Amniotic epithelial cell (primary cell): ENCODE data around the gene IQCM.
A peak's percentile ranks its signal among the peaks of the same experiment; 100 is the strongest.

Experiments used
- DNase-seq: peaks from one replicate; pipeline ENCODE4 v3.0.0-alpha.2; 2010; ENCODE audit warnings: low read depth

Gene IQCM

DNA sequence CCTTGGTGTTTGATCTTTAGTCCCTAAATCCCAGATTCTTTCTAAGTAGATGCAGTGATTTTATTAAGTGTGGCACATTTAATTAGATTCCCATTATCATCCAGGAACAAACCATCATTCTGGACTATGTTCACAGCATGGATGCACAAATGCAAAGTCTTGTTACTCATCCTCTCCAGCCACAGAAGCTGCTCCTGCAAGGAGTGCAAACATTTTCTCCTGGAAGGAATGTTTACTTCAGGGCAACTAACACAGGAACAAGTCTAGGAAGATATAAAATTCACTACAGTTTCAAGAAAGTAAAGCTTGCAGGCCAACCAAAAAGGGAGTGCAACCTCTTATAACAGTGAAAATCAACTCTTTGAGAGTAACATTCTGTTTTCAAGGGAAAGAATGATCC is 106.0 kb downstream of the IQCM start:
- no peak for DNase-seq

- peak; percentile 21 for DNase-seq
Observed at GRCh38 chr4:149708513-149709130, 107.0 kb downstream of the IQCM start.

DNA sequence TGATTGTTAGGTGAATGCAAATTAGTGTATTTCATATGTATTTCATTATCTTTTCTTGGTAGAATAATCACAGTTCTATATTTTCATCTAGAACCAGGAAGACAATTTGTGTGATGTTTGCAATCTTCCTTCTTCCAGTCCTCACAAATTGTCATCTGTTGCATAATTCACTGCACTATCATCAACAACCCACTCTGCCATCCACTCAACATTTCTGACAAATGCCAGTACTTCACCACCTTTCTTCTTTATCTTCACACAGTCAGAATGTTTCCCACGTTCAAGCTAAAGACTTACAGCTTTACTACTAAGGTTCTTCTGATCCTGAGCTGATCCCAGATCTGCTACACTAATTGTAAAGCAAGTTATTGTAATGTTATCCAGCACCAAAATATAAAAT is 107.8 kb downstream of the IQCM start:
- DNase-seq, result peak; percentile 6

- peak; percentile 27 for DNase-seq
Observed at GRCh38 chr4:149706942-149707341, 108.7 kb downstream of the IQCM start.

DNA sequence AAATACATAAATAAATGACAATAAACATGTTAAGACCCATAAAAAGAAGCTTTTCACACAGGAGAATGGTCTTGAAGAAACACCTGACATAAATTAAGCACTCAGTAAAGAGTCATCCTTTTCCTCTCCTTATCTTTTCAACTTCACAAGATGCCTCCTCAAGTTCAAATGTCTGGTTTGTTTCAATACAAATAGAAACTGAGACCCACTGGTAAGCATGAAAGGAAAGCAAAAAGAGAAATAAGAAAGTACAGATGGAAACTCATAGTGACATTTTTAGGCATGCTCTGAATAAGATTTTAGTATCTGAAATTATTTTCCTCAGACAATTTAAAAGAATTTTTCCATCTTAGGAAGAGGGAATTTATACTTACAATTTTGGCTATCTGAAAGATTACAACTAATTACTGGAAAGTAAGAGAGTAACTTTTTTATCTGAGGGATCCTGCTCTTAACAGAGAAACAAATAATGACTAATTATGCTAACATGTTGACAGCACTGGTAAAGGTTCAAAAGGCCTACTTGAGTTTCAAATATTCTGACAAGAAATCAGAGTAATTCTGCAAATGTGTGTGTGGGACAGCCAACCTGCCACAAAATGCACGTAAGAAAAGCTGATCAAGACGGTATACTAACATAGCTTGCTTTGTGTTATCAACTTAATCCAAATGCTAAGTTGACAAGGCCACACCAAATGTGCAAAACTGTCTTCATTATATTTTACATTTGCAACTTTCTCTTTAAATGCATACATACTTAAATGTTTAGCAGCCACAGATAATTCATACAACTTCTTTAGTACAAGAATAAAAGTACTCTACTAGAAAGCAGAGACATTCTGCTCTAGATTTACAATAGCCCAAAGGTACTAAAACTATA is 113.0 kb downstream of the IQCM start:
- DNase-seq, result no peak

DNA sequence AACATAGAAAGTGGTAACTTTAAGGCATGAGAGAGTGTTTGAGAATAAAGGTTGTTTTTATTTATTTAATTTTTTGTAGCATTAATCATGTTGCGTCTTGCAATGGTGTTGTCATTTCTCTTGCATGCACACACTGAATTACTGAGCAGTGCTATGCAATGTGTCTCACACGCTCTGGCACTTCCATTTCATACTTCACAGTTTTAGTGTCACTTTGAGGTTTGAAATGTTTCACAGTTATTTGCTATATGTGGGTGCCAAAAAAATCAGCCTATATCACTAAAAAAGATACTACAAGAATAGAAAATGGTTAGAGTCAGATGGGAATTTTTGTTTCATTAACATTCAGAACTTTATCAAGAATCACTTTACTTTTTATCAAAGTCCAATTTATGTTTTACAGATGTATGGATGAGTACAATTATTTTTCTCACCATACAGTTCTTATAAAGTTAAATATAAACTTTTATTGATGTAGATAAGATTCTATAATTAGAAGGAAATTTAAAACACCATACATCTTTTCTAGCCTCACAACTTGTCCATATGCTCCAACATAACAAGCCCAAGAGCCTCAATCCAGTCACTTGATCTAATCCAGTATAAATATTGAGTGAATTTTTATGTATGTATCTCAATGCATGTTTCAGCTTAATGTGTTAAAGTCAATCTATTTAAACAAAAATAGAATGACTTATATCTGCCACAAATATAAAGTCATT is 114.0 kb downstream of the IQCM start:
- DNase-seq, result no peak

DNA sequence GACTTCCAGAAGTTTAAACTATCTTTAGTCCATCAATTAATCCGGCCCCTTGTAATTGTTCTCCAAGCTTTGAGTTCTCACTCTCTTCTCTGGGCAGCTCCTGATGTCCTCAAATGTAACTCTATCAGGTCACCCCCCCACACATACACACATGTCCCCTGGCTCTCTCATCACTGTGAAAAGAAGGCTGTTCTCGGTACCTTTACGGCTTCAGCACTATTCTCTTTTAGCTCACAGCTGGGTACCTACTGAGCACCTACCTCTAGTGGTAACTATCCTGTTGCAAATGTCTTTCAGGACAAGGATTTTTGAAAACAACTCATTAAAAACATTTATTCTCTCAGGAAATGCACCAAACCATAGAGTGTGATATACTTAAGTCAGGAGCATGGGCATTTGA is 115.4 kb downstream of the IQCM start:
- no peak for DNase-seq

DNA sequence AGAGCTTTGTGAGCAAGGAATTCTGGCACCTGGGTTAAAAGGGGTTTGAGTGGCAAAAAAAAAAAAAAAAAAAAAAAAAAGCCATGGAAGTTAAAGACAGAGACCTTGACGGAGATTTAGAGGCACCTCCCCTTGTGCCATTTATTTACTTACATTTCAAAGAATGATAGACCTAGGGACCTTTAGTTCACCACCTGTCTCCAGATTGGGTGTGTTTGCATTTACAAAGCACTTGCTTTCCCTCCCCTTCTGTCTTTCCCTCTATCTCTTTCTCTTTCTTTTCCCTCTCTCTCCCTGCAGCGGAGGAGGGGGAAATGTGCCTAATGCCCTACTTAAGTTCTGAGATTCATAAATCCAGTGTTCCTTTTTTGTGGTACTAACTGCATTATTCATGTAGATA is 116.0 kb downstream of the IQCM start:
- no peak for DNase-seq

DNA sequence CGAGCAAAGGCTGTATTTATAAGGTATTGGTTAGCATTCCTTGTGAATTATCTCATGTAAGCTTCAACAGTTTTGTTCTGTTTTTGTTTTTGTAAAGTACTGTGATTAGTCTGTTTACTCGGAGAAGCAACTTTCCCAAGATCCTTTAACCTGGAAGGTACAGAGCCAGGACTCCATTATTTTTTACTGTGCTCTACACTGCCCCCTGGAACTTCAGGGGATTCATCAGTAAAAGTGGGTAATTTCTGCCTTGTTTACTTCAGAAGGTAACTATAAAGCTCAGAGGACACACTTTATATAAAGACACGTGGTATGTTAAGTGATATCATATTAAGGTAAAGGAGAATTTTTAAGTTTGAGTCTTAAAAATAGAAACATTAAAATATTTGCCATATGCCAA is 124.9 kb downstream of the IQCM start:
- no peak for DNase-seq

GRCh38 chr4:149684516-149684915 is 131.1 kb downstream of the IQCM start:
- DNase-seq, result peak; percentile 9

DNA sequence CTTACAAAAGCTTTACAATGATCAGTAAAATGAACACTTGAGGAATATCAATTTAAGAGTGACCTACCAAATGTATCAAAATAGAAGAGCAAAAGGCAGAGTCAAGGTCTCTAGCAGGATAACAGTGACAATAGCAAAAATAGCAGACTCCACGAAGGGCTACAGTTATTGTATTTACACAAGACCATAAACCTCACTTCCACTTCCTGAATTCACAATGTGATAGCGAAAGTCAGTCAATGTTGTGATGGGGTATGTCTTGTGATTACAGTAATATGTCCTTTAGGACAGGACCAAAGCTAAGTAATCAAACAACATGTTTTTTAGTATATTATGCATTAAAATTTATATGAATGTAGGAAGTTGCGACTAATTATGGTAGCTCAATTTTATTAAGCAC is 139.6 kb downstream of the IQCM start:
- no peak for DNase-seq

GRCh38 chr4:149645790-149646189 is 169.9 kb downstream of the IQCM start:
- peak; percentile 1 for DNase-seq

DNA sequence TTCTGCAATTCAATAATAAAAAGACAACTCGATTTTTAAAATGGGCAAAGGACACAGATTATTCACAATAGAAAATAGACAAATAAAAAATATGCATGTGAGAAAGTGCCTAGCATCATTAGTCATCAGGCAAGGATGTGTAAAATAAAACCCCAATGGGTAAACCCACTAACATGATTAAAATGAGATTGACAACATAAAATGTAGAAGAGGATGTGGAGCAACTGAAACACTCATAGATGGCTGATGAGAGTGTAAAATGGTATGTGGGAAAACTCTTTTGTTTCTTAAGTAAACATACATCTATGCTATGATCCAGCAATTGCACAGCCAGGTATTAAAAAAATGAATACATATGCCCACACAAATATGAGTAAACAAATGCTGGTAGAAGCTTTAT is 177.6 kb downstream of the IQCM start:
- peak; percentile 47 for DNase-seq

DNA sequence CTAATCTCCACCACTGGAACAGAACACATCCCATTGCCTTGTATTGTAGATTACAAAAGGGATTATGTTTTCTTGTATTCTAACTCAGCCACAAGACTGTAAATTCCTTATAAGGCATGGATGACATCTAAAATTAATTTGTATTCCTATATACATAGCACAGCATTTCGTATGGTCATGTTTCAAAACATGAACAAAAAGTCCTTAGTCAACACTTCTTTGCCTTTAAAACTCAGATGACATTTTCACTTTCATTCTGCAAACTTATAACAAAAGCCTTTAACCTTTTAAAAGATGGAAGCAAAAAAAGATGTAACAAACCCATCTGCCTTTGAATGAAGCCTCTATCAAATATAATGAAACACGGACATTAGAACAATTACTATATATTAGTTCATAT is 181.3 kb downstream of the IQCM start:
- DNase-seq, result no peak

DNA sequence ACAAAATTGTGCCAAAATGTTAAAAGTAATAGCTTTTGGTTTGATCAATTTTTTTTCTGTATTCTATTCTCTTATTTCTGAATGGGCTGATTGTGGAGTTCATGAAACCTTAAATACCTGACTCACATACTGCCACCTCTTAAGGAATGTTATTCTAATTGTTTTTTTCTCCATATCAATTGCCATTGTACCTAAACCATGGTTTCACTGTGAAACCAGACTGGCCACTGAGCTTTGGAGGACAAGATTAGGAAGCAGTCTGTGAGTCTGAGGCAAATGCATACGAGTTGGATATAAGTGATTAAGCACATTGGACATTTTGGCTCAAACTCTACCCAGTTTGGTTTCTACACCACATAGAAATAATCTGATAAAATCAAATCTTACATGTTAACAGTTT is 184.0 kb downstream of the IQCM start:
- no peak for DNase-seq

DNA sequence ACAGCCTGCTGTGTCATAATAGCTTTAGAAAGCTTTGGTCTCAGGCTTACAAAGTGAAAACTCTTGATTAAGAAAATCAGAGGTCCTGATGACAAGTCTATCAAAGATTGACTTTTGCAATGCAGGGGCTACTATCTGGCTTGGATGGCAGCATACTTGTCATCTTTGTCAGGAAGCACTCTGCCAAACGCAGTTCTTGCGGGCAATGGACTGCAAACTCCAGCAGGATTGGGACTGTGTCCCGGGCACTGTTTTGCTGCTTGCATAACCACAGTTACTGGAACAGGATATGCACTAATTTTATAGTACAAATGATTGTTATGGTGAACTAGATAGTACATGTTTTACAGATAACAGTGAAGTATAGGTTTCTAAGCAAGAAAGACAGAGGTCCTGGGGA is 185.6 kb downstream of the IQCM start:
- no peak for DNase-seq

DNA sequence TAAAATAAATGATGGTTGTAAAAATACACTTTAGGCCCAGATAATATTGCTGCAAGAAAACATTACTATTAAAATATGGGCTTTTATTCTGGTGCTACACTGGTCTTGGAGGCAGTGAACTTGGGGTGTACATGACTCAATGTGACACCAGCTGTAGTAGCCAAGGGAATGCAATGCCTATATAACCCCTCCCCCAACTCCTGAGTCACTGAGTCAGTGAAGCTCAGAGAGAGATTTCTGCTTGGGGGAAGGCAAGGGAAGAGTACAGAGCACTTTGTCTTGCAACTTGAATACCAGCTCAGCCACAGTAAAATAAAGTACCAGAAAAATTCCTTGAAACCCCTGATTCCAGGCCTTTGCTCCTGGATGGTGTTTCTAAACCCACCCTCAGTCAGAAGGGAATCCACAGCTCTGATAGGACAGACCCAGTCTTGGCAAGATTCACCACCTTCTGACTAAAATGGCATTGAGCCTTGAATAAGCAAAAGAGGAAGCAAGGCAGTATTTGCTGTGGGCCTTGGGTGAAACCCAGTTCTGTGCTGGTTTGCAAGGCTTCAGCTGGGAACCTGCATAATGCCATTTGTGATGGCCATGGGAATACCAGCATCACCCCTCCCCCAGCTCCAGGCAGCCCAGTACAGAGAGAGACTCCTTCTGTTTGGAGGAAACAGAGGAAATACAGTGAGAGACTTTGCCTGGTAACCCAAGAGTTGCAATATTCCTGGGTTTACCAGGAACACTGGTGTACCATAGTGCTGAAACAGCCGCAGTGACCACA is 209.9 kb downstream of the IQCM start:
- peak; percentile 71 for DNase-seq

DNA sequence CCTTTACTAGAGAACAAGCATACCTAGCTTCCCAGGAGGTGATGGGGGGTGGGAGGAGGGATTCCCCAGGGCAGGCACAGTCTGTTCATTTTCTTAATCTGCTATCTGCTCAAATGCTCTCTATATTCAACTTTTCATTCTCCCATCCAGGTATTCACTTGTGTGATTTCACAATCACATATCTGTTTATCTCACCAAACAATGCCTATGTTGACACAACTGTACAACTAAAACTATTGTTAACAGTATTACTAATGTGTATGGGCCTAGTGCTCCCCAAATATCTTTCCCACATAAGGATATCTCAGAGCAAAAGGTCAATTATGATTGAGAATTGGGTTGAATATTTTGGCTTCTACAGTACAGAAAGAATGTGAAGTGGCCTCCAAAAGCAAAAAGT is 210.8 kb downstream of the IQCM start:
- DNase-seq, result no peak

DNA sequence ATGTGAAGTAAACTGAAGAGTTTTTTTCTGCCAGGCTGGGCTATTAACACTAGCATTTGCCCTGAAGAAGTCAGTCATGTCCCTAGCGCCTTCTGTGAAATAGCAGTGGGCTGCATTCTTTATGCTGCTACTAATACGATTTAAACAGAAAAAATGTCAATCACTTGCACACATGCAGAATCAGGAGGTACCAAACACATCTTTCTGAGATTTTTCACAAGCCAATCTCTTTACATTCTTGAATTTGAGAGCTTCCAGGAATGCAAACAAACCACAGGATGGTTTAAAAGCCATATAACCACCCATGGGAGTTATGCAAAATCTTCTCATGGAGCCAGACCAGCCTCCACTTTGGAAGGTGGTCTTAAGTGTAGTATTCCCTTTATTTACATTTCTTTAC is 220.1 kb downstream of the IQCM start:
- DNase-seq, result no peak

DNA sequence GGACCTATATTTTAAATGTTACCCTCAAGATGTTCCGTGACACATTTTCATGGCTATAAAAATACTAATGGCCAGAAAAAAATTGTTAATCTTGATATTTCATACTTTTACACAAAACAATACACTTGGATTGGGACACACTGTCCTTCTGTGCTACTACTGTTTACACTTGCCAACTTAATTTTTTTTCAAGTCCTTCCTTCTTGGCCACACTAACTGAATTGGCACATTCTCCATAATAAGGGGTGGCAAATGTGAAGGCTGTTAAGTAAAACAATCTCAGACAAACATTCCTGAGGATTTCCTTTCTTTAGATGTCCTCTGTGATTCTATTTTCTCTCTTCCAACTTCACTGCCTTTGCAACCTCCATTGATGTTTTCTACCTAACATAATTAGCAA is 225.8 kb downstream of the IQCM start:
- DNase-seq, result no peak

- DNase-seq, result peak; percentile 39
Observed at GRCh38 chr4:149584722-149585121, 230.9 kb downstream of the IQCM start.

- DNase-seq, result no peak
Observed at GRCh38 chr4:149574971-149575370, 240.7 kb downstream of the IQCM start.
